ENCODE data around the gene KLHL36.

GRCh38 chr16:84625556-84625955 is 22.8 kb upstream of the KLHL36 start:
- TF ChIP-seq POLR2A (IDR thresholded peaks at IDR 0.05; ENCODE audit: low read depth, low read length) (no peak), TAF1 (IDR thresholded peaks at IDR 0.05; ENCODE audit: borderline replicate concordance, low read depth, low read length) (no peak)
